CD4-positive, alpha-beta T cell treated with Interleukin-21 for 1 hour (primary cell): Measurements from ENCODE around the gene CHRDL1.
"Not testable (repeated sequence)": the region's sequence is repeated elsewhere in the genome, so short reads cannot be mapped to it uniquely, and the experiment has no call there.

Source experiments
- DNase-seq: peaks from one replicate; pipeline ENCODE4 v3.0.0-alpha.2; 2020

Gene CHRDL1, protein sequence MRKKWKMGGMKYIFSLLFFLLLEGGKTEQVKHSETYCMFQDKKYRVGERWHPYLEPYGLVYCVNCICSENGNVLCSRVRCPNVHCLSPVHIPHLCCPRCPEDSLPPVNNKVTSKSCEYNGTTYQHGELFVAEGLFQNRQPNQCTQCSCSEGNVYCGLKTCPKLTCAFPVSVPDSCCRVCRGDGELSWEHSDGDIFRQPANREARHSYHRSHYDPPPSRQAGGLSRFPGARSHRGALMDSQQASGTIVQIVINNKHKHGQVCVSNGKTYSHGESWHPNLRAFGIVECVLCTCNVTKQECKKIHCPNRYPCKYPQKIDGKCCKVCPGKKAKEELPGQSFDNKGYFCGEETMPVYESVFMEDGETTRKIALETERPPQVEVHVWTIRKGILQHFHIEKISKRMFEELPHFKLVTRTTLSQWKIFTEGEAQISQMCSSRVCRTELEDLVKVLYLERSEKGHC

DNA sequence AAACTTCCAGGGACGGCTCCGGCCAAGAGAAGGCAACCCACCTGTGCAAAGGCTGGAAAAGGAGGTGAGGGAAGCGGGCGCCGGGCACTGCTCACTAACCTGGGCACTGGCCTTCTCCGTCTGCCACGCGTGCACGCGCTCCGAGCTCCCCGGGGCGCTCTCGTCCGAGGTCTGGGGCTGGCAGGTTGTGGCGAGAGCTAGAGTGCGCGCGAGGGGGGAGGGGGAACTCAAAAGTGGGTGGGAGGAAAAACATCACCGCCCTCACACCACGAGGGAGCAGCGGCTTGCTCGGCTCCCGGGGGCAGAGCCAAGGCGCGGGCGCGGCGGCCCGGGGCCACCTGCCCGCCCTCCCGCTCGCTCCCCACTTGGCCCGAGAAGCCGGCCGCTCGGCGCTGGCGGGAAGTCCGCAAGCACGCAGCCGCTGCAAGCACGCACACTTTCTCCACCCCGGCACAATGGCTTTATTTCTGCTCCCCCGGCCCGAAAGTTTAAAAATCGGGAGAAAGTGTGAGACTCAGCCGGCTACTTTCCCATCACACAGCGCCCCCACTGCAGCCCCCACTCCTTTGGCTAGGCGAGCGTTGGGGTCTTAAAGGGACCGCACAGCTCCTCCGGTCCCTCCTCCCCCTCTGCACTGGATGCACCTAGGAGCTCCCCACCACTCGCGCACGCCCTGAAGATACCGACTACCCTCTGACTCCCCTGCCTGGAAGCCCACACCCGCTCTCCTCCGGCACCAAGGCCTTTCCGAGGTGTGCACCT lies at the start of gene CHRDL1:
Gene CHRDL1, minus strand, starts transcription at position 173 of the 762 bp plus-strand sequence. CDS start 3,636 bp downstream, outside the sequence.
- no peak for DNase-seq

DNA sequence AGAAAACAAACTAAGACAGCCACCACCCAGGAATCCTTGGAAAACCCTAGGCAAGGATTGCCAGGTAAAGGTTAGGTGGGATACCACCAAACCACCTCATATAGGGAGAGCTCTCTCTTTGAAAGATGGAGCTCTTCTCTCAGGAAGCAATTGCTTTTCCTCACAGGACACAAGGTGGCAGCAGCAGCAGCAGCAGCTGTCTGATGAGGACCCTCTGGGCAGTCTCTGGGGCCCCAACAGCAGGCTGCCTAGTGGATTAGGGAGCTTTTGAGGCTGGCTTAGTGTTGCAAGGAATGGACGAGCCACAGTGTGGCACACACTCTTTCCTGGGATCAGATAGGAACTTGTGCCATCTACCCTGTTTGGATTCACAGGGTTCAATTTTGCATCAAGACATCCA lies 41.4 kb upstream of the CHRDL1 start:
- no peak for DNase-seq

DNA sequence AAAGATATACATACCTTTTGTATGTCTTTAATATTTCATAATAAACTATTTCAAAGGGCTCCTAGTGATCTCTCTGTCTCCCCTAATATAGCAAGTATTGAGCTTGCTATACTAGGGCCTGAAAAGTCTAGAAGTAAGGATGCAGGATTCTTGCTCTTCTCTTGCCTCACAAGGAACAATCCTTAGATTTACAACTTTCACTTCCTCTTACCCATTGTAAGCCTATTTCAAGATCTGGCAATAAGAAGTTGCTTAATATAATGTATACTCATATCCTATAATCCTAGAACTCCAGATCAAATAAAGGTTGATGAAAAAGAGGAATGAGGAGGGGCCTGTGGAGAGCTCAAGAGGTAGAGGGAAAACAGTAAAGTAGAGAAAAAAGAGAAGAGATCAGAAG lies 40.8 kb upstream of the CHRDL1 start:
- no peak for DNase-seq

DNA sequence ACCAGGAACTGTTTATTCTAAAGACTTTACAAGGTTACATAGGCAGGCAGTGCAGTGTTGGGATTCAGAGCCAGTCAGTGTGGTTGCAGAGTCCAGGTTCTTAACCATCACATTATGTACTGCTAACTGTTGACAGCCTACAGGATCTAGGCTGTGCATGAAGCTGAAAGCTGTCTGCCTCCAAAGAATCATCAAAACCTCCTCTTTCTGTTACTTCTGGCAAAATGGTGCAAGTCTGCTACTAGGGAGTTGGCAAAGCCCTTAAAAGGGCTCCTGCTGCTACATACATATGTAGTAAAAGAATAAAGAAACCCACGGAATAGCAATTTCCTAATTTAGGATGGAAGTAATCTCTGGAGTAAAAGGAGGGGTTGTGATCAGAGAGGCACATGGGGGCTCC lies 40.4 kb upstream of the CHRDL1 start:
- DNase-seq: no peak

DNA sequence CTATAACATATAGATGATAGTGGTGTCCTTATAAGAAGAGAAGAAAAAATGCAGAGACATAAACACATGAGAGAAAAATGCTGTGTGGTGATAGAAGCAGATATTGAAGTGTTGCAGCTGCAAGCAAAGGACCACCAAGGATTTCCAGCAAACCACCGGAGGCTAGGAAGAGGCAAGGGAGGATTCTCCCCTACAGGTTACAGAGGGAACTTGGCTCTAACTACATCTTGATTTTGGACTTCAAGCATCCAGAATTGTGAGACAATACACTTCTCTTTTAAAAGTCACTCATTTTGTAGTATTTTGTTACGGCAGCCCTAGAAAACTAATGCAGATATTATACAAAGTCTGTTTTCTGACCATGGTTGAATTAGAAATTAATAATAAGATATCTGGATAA lies 30.4 kb upstream of the CHRDL1 start:
- no peak for DNase-seq

DNA sequence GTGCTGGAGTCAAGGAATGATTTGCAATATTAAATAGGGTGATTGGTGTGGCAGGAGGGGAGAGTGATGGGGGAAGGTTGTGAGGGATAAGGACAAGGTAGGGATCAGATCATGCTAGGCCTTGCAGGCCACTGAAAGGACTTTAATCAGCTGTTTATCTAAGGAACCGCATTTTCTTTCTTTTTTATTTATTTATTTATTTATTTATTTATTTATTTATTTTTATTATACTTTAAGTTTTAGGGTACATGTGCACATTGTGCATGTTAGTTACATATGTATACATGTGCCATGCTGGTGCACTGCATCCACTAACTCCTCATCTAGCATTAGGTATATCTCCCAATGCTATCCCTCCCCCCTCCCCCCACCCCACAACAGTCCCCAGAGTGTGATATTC lies 20.9 kb upstream of the CHRDL1 start:
- DNase-seq: not testable (repeated sequence)

DNA sequence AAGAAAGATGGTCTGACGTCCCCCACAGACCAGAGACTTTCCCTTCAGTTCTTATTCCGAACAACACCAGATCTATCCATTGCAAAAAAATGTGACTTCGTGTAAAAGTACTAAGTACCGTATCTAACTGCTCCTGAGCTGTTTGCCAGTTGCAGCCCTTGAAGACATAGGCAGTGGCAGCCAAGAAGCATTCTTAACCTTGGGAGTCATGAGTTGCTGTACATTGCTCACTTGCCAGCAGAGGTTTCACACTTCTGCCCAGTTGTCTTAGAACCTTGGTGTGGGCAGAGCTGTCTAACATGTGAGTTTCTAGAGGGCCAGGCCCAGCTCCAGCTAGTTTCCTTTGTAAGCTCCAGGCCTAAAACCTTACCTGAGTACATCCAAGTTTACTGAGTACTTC lies 10.5 kb upstream of the CHRDL1 start:
- DNase-seq: no peak

DNA sequence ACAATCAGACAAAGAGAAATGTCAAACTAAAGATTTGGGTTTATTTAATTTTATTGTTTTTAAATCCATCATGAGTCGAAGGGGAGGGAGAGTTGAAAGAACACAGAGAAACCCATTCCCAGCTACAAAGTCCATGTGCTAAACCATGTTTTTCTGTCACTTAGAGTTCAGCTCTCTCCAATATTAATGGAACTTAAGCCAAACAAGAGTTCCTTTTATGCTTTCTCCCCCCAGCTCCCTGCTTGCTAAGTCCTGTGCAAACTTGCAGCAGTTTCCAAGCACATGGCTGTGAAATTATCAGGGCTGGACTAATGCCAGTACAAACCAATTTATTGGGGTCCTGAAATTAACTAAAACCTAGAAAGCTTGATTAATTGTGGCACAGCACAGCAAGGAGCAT lies 9.7 kb upstream of the CHRDL1 start:
- no peak for DNase-seq

DNA sequence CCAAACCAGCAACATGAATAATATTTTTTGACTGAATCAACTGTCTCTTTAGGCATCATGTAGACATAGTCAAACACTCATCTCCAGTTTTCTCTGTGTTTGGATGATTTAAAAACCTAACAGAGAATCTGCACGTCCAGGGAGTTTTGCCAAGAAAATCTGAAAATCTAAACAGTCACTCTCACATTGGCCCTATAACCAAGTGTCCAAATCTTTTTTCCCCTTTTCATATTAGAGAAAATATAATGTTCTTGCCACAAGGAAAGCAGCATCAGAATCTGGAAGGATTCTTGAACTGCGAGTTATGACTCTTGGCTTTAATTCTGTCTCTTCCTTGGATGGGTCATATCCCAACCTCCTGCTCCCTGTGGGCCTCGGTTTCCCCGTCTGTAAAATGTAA lies 8.8 kb upstream of the CHRDL1 start:
- DNase-seq: no peak

DNA sequence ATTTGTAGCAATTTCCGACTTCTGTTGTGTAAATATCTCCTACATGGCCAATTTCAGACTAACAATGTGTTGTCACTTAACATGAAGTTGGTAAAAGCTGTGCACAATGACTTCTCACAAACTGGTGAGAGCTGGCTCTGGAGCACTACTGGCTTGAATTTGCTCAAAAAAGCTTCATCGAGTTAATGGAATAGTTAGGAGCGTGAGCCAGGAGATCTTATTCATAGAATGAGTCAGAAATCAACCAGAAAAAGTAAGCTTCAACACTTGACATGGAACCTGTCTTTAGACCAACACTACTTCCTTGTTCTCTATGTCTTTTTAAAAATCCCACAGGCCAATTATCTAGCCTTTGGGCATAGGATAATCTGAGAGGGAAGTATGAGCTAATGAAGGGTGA lies 7.9 kb upstream of the CHRDL1 start:
- no peak for DNase-seq

DNA sequence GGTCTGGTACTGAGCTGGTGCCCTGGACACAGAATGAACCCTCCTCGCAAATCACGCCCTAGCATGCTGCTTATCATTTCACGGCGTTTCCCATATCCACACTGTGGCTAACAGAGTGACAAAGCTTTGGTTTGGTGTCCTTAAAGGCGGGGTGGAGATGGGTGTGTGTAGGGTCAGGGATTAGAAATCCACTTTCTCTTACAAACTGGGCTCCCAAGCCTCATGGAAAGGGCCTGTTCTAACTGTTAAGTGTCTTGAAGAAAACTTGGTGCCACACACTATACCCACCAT lies 735 bp upstream of the CHRDL1 start:
- no peak for DNase-seq

DNA sequence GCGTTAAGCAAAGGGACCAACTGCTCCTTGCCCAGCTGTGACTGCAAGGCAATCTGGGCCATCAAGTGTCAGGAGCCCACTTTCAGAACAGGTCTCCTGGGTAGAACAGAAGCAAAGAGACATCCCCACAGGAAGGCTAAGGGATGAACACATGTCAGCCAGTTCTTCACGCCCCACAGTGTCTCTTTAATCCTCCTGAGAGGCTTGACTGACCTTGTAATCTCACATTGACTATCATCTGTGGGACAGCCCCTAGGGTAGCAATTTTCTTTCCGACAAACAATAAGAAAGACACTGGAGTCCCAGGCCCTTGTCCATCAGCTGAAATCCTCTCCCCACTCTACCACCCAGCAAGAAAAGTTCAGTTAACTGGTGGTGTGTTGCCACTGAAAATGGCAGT lies 1.0 kb downstream of the CHRDL1 start:
- DNase-seq: no peak

DNA sequence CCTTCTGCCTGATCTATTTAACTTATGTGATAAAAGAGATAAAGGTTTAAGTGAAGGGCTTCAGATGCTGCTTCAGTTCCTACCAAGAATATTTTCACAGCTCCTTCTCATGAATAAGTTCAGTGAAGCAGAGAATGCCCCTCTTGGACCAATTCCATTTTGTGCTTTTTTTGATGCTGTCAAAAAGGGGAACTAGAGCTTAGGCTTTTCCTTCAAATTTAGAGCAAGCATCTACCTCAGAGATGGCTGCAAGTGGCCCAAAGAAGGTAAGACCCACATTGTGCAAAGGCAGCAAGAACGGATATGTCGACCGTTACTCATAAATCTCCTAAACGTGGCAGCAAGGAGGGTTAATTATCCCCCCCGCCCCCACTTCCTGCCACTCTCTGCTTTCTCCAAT lies 4.5 kb downstream of the CHRDL1 start:
- no peak for DNase-seq

DNA sequence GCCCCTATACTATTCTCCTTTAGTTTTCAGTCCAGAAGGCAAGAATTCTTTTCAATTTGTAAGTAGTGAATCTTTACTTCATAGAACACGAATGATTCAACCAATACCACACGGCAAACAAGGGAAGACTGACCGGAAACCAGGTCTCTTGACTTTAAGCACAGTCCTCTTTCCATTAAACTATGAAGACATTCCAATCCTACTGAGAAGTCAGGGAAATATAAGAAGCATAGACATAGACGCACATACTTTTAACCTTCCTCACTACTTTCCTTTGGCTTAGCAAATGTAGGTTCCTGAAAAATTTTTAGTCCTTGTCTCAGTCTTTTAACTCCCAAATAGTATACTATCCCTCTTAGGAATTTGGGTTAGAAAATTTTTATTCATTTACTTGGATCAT lies 9.1 kb downstream of the CHRDL1 start:
- DNase-seq: no peak

DNA sequence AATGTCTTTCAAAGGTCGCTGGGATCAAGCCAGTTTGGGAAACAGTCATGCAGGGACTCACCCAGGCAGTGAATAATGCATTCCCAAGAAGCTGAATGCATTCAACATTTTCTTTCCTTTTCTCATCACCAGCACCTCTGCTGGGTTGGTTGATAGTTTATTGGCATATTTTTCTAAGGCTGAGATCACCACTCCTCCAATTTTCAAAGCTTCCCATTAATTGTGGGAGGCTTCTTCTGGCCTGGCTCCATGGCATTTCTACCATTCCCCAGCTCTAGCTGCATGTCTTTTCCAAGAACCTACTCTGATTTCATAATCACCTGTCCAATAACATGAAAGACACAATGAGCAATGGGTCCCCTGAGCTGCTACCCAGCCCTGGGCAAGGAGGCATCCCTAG lies 35.8 kb downstream of the CHRDL1 start:
- no peak for DNase-seq

DNA sequence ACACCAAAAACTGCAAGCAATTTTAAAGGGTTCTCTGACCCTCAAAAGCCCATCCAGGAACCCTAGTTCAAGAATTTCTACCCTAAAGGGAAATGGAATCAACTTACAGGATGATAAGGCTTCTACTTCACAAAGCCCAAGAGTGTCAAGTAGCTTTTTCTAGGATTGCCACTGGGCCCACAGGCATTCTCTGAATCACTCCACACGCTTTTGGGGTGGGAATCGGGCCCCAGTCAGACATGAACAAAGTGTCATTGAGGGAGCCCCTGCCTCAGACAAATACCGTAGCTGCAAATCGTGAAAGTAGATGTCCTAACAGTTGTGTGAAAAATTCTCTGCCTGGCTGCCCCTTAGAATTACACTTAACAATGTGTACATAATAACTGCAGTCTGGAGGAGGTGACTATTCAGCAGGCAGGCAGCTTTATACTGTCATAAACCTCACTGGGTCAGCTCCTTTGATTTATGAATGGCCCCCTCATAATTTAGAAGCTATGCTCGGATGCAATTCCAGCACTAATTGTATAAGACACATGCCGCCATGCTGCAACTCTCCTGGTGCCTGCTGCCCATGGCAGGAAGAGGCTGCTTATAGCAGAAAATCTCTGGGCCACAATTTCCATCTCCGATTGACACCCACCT lies 36.7 kb downstream of the CHRDL1 start:
- no peak for DNase-seq

DNA sequence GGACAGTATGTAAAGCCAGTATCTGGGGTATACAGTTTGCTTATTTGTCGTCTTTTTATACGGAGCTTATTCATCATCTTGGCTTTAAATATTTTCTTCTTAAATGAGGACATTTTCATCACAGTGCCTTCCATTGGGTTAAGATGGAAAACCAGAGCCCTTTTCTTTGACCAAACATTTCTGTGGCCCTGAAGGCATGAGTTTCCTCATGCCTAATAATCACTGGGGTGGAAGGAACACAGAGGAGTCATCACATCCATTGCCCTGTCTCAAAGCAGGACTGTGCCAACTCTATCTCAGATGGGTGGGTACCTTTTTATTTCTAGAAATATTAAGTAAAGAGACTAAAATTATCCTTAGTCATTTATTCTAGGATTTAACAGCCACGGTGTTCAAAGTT lies 40.0 kb downstream of the CHRDL1 start:
- DNase-seq: no peak

DNA sequence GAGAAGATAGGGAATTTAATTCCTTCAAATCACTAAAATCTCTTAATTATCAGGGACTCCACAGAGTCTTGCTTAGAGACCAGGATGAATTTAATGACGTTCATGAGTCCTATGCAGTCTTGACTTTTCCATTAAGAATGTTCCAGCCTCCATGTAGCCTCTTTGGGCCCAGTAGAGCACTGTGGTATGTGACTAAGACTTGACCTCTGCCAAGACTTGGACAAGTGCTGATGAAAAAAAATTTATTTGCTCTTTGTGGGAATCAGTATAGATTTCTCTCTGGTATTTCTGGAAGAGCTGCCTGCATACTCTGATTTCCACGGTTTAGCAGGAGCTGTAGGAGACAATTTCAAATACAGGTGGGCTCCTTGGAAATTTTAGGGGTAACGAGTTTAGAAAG lies 40.6 kb downstream of the CHRDL1 start:
- DNase-seq: no peak

DNA sequence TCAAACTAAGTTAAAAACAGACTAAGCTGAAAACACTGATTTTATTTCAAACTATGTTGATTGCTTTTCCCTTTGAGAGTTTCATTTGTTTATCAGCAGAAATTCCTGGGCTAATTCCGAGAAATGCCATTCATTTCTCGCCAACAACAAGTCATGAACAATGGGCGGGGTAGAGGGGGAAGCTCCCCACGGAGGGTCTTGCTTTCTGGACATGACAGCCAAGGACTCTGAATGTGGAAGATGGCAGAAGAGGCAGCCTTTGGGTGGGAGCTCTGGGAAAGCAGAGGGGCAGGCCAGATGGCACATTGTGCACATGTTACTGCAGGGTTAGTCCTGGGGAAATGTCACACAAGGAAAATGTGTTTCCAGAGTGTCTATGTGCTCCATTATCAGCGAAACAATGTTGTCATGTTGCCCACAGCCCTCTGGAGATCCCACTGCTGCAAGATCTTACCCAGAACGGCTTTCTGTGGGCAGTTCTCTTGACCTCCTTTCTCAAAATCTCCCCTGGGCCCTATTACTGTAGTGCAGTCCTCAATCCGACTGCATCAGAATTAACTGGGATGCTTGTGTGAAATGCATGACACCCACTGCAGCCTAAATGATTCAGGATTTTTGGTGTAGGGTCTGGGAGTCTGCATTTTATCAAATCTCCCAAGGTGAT lies 45.0 kb downstream of the CHRDL1 start:
- no peak for DNase-seq

DNA sequence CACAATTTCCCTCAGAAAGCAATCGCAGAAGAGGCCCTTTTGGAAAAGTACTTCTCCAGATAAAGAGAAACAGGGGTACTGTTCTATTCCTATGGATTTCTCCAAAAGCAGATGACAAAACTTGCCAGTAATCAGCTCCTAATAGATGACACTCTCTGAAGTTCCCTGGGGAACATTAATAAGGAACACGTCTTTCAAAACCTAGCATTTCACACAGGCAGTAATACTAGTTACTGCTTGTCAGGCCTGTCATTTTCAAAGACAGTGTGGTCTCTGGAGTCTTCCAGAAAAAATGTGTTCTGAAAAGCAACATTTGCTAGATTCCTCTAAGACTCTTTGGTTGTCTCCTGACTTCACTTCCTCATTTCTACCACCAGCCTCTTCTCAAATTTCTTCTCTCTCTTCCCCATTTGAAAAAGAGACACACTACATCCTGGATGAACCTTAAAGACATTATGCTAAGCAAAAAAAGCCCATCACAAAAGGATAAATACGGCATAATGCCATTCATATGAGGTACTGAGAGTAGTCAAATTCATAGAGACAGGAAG lies 47.3 kb downstream of the CHRDL1 start:
- DNase-seq: no peak

DNA sequence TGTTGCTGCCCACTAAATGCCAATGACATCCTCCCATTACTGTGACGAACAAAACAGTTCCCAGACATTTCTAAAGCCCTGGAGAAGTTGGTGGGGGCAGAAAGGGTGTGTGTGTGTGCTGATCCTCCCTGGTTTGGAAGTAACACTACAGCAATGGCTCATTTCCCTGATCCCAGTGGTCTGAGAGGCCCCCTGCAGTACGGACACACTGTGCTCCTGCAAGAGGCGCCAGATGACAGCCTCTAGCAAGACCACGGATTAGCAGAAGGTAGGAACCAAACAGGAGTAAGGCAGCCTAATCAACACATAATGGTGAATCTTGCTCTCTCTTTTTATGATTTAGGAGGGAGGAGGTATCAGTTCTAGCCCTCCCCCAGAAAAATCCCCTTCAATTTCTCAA lies 49.6 kb downstream of the CHRDL1 start:
- DNase-seq: no peak

DNA sequence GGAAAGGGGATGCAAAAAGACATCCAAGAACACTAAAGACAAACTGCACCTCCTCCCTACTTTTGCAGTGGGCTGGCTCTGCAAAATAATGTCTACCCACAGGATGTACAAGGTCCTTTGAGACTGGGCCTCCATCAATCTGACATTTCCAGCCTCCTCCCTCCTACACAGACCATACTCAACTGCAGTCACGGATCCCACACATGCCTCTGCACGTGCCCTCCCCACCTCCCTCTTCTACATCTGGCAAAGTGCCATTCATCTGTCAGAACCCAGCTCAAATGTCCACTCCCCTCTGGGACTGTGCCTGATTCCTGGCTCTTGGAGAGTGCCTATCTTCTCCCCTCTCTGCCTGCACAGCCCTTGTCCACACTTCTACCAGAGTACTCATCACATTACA lies 50.3 kb downstream of the CHRDL1 start:
- DNase-seq: no peak

DNA sequence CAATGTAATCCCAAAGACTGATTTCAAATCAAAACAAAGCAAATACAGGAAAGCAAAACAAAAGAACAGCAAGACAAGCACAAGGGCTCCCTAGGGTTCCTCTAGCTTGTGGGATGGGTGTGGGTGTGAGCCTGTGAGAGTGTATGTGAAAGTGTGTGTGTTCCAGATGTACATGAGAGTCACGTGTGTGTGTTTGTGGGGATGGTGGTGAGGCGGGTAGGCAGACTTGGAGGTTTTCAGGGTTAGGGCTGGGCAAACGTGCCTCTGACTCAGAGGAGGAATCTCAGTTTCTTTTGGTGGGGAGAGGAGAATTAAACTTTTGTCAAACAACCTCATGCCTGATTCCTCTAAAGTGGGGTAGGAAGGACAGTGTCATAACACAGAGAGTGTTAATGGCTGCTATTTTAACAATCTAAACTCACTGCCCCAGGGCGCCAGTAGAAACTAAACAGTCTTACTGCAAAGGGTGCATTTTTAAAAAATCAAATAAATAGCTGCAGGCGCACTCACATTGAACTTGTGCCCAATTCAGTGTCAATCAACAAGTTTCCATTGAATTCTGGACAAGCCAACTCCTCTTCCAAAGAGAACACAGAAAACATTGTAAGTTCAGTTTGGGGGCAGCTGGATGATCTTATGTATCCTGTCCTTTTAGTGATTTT lies 51.8 kb downstream of the CHRDL1 start:
- DNase-seq: no peak
